CD14-positive monocyte (primary cell): ENCODE data around the gene KRT7. TPM values are rescaled to one million over a fixed set of nuclear protein-coding genes. Genes with fewer than 3 reads are reported as not detected.
A peak's percentile ranks its signal among the peaks of the same experiment; 100 is the strongest.

Source experiments
- DNase-seq, 3 donors: peaks; one replicate each; pipeline ENCODE4 v3.0.0-alpha.2; 2011 to 2022
- H2AFZ ChIP-seq: 2 replicates; pipeline ENCODE4 v1.6.0; 2012; ENCODE audit warnings: mild to moderate bottlenecking, low read depth, low read length, inconsistent platforms; ENCODE audit not compliant: insufficient read depth, poor library complexity, severe bottlenecking
- H3K27ac ChIP-seq, 2 donors: 1 replicate in 1 of 2; 2 replicates in 1 of 2; pipeline ENCODE4 v1.5.1; 2012 to 2013; ENCODE audit warnings: low read length in 2 of 2, control low read depth in 1 of 2, inconsistent platforms in 1 of 2, low read depth in 1 of 2, mild to moderate bottlenecking in 1 of 2
- H3K27me3 ChIP-seq, 2 donors: one replicate each; pipeline versions ENCODE4 v1.6.0 to v1.6.1; 2011 to 2013; ENCODE audit warnings: low read length in 2 of 2; ENCODE audit not compliant: control insufficient read depth in 2 of 2, insufficient read depth in 2 of 2
- H3K36me3 ChIP-seq, 2 donors: replicated peaks in 1 of 2; 1 replicate in 1 of 2; 2 replicates in 1 of 2; pipeline versions ENCODE4 v1.5.1 to v1.6.1; 2012 to 2013; ENCODE audit warnings: low read length in 2 of 2, control low read depth in 1 of 2, inconsistent platforms in 1 of 2, mild to moderate bottlenecking in 1 of 2; ENCODE audit not compliant: insufficient read depth in 2 of 2, control insufficient read depth in 1 of 2
- H3K4me1 ChIP-seq, 2 donors: 1 replicate in 1 of 2; 2 replicates in 1 of 2; pipeline versions ENCODE4 v1.5.1 to v1.6.1; 2012 to 2013; ENCODE audit warnings: low read length in 2 of 2, control low read depth in 1 of 2, inconsistent platforms in 1 of 2, mild to moderate bottlenecking in 1 of 2, moderate library complexity in 1 of 2; ENCODE audit not compliant: insufficient read depth in 2 of 2, control insufficient read depth in 1 of 2
- H3K4me2 ChIP-seq: replicated peaks from 2 replicates; pipeline ENCODE3; 2012; ENCODE audit warnings: low read length, moderate library complexity, mild to moderate bottlenecking; ENCODE audit not compliant: poor library complexity, severe bottlenecking; ENCODE audit errors: extremely low read depth
- H3K4me3 ChIP-seq, 3 experiments: fragments of 200-600 bp in 1 of 3; sonication (generic) in 1 of 3; replicated peaks in 1 of 3; 1 replicate in 2 of 3; 2 replicates in 1 of 3; pipeline ENCODE4 v1.5.1; 2011 to 2013; ENCODE audit warnings: low read length in 3 of 3, mild to moderate bottlenecking in 3 of 3, control low read depth in 2 of 3, low read depth in 2 of 3, inconsistent platforms in 1 of 3, moderate library complexity in 1 of 3
- H3K79me2 ChIP-seq: 2 replicates; pipeline ENCODE4 v1.6.0; 2012; ENCODE audit warnings: mild to moderate bottlenecking, control low read depth, inconsistent platforms, low read length, moderate library complexity; ENCODE audit not compliant: insufficient read depth
- H3K9ac ChIP-seq: 2 replicates; pipeline ENCODE4 v1.6.0; 2017; ENCODE audit warnings: low read length, mild to moderate bottlenecking; ENCODE audit not compliant: insufficient read depth, poor library complexity, severe bottlenecking
- H3K9me3 ChIP-seq, 2 donors: replicated peaks in 1 of 2; 1 replicate in 1 of 2; 2 replicates in 1 of 2; pipeline versions ENCODE4 v1.5.1 to v1.6.1; 2012 to 2013; ENCODE audit warnings: low read length in 2 of 2, control low read depth in 1 of 2; ENCODE audit not compliant: control insufficient read depth in 1 of 2, insufficient read depth in 1 of 2
- H4K20me1 ChIP-seq: 2 replicates; pipeline ENCODE4 v1.6.0; 2012; ENCODE audit warnings: mild to moderate bottlenecking, low read length, control low read depth, moderate library complexity; ENCODE audit not compliant: insufficient read depth
- H3K27ac Mint-ChIP-seq, 7 donors: one replicate each; pipeline ENCODE4 v1.8.0; 2020; ENCODE audit warnings: mild to moderate bottlenecking in 7 of 7, mixed read lengths in 7 of 7, moderate library complexity in 6 of 7, inconsistent platforms in 2 of 7
- H3K27me3 Mint-ChIP-seq, 3 donors: one replicate each; pipeline ENCODE4 v1.8.0; 2021 to 2022; ENCODE audit warnings: low read depth in 3 of 3, mild to moderate bottlenecking in 3 of 3, mixed read lengths in 3 of 3, moderate library complexity in 3 of 3, inconsistent platforms in 1 of 3
- H3K36me3 Mint-ChIP-seq, 2 donors: one replicate each; pipeline ENCODE4 v1.8.0; 2020; ENCODE audit warnings: mixed read lengths in 2 of 2, inconsistent platforms in 1 of 2, mild to moderate bottlenecking in 1 of 2
- H3K4me1 Mint-ChIP-seq: one replicate; pipeline ENCODE4 v1.8.0; 2020; ENCODE audit warnings: mild to moderate bottlenecking, mixed read lengths
- H3K4me3 Mint-ChIP-seq, 2 donors: one replicate each; pipeline ENCODE4 v1.8.0; 2020; ENCODE audit warnings: mild to moderate bottlenecking in 2 of 2, mixed read lengths in 2 of 2, moderate library complexity in 1 of 2
- H3K9me3 Mint-ChIP-seq, 7 donors: one replicate each; pipeline ENCODE4 v1.8.0; 2020 to 2022; ENCODE audit warnings: mixed read lengths in 7 of 7, mild to moderate bottlenecking in 6 of 7, moderate library complexity in 6 of 7, inconsistent platforms in 2 of 7
- CTCF ChIP-seq: fragments of 200-600 bp; IDR thresholded peaks from one replicate; pipeline ENCODE4 v1.8.0; 2022; ENCODE audit warnings: antibody characterized with exemption, mild to moderate bottlenecking
- WGBS: methylation state at CpG from one replicate; pipeline ENCODE4 v1.1.5; 2013; ENCODE audit warnings: missing lambda C conversion rate; ENCODE audit not compliant: insufficient coverage; 5-methylcytosine and 5-hydroxymethylcytosine counted together
- intact Hi-C, 2 donors: fragments of 100-400 bp; cut with micrococcal nuclease; formaldehyde crosslinking; loops; one replicate each; pipeline versions ENCODE4 v1.15.0 to v1.15.1; 2023
- polyA plus RNA-seq, 3 donors: library from polyadenylated mRNA; depleted of rRNA in 1 of 3; unstranded in 2 of 3; stranded (reverse) in 1 of 3; fragments of 300-500 nt in 2 of 3; fragments of >200 nt in 1 of 3; fragmentation: Illumina TruSeq in 2 of 3; gene quantifications; 1 replicate in 2 of 3; 2 replicates in 1 of 3; pipeline ENCODE4 v1.2.3, GENCODE V29; 2012 to 2021

The KRT7 gene
- polyA plus RNA-seq, 3 donors = 1.3 to 2.7 TPM; not detected in 1

- H3K36me3 ChIP-seq = no peaks in the 10 kb centered on the region
- no peaks in the 10 kb centered on the region for H3K9me3 Mint-ChIP-seq
- H3K4me1 Mint-ChIP-seq = peaks cover 91% of the 10 kb centered on the region
- H3K4me3 ChIP-seq = peak overlapping the region in 1 of 3 experiments; percentile 5
- peak overlapping the region; percentile 86 to 96 (median 90) for H3K27ac Mint-ChIP-seq
- no peaks in the 10 kb centered on the region for H3K9me3 ChIP-seq
- no peaks in the 10 kb centered on the region for H4K20me1 ChIP-seq
- no peak overlapping the region for H3K4me2 ChIP-seq
- no peak for TF ChIP-seq CTCF
- H3K4me3 Mint-ChIP-seq = no peak overlapping the region
- H3K27me3 Mint-ChIP-seq = peaks cover 0 to 3% (median 0%) of the 10 kb centered on the region in 3 donors
- no peaks in the 10 kb centered on the region for H3K27me3 ChIP-seq
- 96% methylated on average over 11 of the region's 11 CpGs for WGBS
- peak overlapping the region; percentile 3 for H2AFZ ChIP-seq
- peaks cover 91 to 96% of the 10 kb centered on the region in 2 donors for H3K4me1 ChIP-seq
- no peak for DNase-seq
- H3K9ac ChIP-seq = peak overlapping the region; percentile 31
- peak overlapping the region; percentile 80 to 81 for H3K27ac ChIP-seq
- no peaks in the 10 kb centered on the region for H3K79me2 ChIP-seq
- peaks cover 0 to 3% of the 10 kb centered on the region in 2 donors for H3K36me3 Mint-ChIP-seq
- intact Hi-C loops = no loop called here
Observed at GRCh38 chr12:52187206-52187605, 45.8 kb upstream of the KRT7 start.

GRCh38 chr12:52187640-52188039 is 45.4 kb upstream of the KRT7 start:
- peaks cover 0 to 3% of the 10 kb centered on the region in 2 donors for H3K36me3 Mint-ChIP-seq
- H3K9ac ChIP-seq = peak overlapping the region; percentile 10
- no peak overlapping the region for H3K4me2 ChIP-seq
- H3K27me3 Mint-ChIP-seq = peaks cover 0 to 3% (median 0%) of the 10 kb centered on the region in 3 donors
- no peak overlapping the region for H3K4me3 Mint-ChIP-seq
- TF ChIP-seq CTCF = no peak
- no CpG with 5 or more reads among the region's 5 CpGs for WGBS
- H3K27ac ChIP-seq = peak overlapping the region; percentile 80 to 81
- peaks cover 95% of the 10 kb centered on the region for H3K4me1 Mint-ChIP-seq
- peaks cover 95 to 100% of the 10 kb centered on the region in 2 donors for H3K4me1 ChIP-seq
- no peak for DNase-seq
- no peaks in the 10 kb centered on the region for H3K9me3 Mint-ChIP-seq
- H3K9me3 ChIP-seq = no peaks in the 10 kb centered on the region
- H3K27me3 ChIP-seq = no peaks in the 10 kb centered on the region
- H3K4me3 ChIP-seq = no peak overlapping the region
- peak overlapping the region; percentile 66 to 96 (median 88) for H3K27ac Mint-ChIP-seq
- intact Hi-C loops = no loop called here
- H4K20me1 ChIP-seq = no peaks in the 10 kb centered on the region
- H2AFZ ChIP-seq = no peak overlapping the region
- H3K36me3 ChIP-seq = no peaks in the 10 kb centered on the region
- H3K79me2 ChIP-seq = no peaks in the 10 kb centered on the region
